Measurements from ENCODE around the gene SIX3. TPM values are rescaled to one million over a fixed set of nuclear protein-coding genes. Genes with fewer than 3 reads are reported as not detected.

Gene SIX3
- total RNA-seq, 1 donor: not detected

GRCh38 chr2:44928483-44929158 is 12.9 kb upstream of the SIX3 start:
- Histone ChIP-seq H3K9me3 (ENCODE audit: low read depth, low read length) (no peaks in the 10 kb centered on the region), H3K4me1 (ENCODE audit: insufficient read depth, low read length) (no peaks in the 10 kb centered on the region), H2AFZ (ENCODE audit: low read length) (no peak overlapping the region), H3K36me3 (ENCODE audit: insufficient read depth, low read length) (no peaks in the 10 kb centered on the region), H3K27me3 (ENCODE audit: insufficient read depth, low read length) (peaks cover 96% of the 10 kb centered on the region), H3K27ac (ENCODE audit: low read depth, low read length) (no peak overlapping the region), H3K4me3 (ENCODE audit: insufficient read depth, low read length) (no peak overlapping the region), H3K79me2 (ENCODE audit: insufficient read depth, low read length) (no peaks in the 10 kb centered on the region), H4K20me1 (ENCODE audit: insufficient read depth, low read length) (no peaks in the 10 kb centered on the region), H3K4me2 (ENCODE audit: insufficient read depth, low read length) (no peak overlapping the region)
- no peak for DNase-seq (ENCODE audit: insufficient read length, low spot score, missing footprints)
- TF ChIP-seq CTCF (IDR thresholded peaks at IDR 0.05; ENCODE audit: extremely low read depth, low read depth, low read length): no peak

- Histone ChIP-seq H3K27me3 (ENCODE audit: insufficient read depth, low read length) (peaks cover 96% of the 10 kb centered on the region), H4K20me1 (ENCODE audit: insufficient read depth, low read length) (no peaks in the 10 kb centered on the region), H3K4me2 (ENCODE audit: insufficient read depth, low read length) (no peak overlapping the region), H3K79me2 (ENCODE audit: insufficient read depth, low read length) (no peaks in the 10 kb centered on the region), H3K4me1 (ENCODE audit: insufficient read depth, low read length) (no peaks in the 10 kb centered on the region), H3K4me3 (ENCODE audit: insufficient read depth, low read length) (no peak overlapping the region), H2AFZ (ENCODE audit: low read length) (no peak overlapping the region), H3K9me3 (ENCODE audit: low read depth, low read length) (no peaks in the 10 kb centered on the region), H3K36me3 (ENCODE audit: insufficient read depth, low read length) (no peaks in the 10 kb centered on the region), H3K27ac (ENCODE audit: low read depth, low read length) (no peak overlapping the region)
- TF ChIP-seq CTCF (IDR thresholded peaks at IDR 0.05; ENCODE audit: extremely low read depth, low read depth, low read length): no peak
- DNase-seq (ENCODE audit: insufficient read length, low spot score, missing footprints): no peak
These were observed 12.3 kb upstream of the SIX3 start for GRCh38 chr2:44929159-44929734.

- H3K79me2 ChIP-seq (ENCODE audit: insufficient read depth, low read length): no peaks in the 10 kb centered on the region
- no peaks in the 10 kb centered on the region for H3K4me1 ChIP-seq (ENCODE audit: insufficient read depth, low read length)
- no peaks in the 10 kb centered on the region for H4K20me1 ChIP-seq (ENCODE audit: insufficient read depth, low read length)
- H3K36me3 ChIP-seq (ENCODE audit: insufficient read depth, low read length): no peaks in the 10 kb centered on the region
- no peak for TF ChIP-seq CTCF (IDR thresholded peaks at IDR 0.05; ENCODE audit: extremely low read depth, low read depth, low read length)
- peaks cover 93% of the 10 kb centered on the region for H3K27me3 ChIP-seq (ENCODE audit: insufficient read depth, low read length)
- no peak overlapping the region for H3K27ac ChIP-seq (ENCODE audit: low read depth, low read length)
- H3K4me2 ChIP-seq (ENCODE audit: insufficient read depth, low read length): no peak overlapping the region
- H3K4me3 ChIP-seq (ENCODE audit: insufficient read depth, low read length): no peak overlapping the region
- H2AFZ ChIP-seq (ENCODE audit: low read length): no peak overlapping the region
- no peak for DNase-seq (ENCODE audit: insufficient read length, low spot score, missing footprints)
- no peaks in the 10 kb centered on the region for H3K9me3 ChIP-seq (ENCODE audit: low read depth, low read length)
These were observed 11.7 kb upstream of the SIX3 start for GRCh38 chr2:44929735-44930273.
